IPS-NIHi7 (cell line): ENCODE data around the gene RCOR1.
"Not testable (repeated sequence)": the region's sequence is repeated elsewhere in the genome, so short reads cannot be mapped to it uniquely, and the experiment has no call there.

Experiments
- DNase-seq: peaks from one replicate; pipeline ENCODE4 v3.0.0; 2012; ENCODE audit warnings: mixed read lengths; ENCODE audit errors: extremely low spot score

Gene RCOR1

GRCh38 chr14:102571043-102571442, 21.4 kb upstream of the RCOR1 start:
- no peak for DNase-seq

DNA sequence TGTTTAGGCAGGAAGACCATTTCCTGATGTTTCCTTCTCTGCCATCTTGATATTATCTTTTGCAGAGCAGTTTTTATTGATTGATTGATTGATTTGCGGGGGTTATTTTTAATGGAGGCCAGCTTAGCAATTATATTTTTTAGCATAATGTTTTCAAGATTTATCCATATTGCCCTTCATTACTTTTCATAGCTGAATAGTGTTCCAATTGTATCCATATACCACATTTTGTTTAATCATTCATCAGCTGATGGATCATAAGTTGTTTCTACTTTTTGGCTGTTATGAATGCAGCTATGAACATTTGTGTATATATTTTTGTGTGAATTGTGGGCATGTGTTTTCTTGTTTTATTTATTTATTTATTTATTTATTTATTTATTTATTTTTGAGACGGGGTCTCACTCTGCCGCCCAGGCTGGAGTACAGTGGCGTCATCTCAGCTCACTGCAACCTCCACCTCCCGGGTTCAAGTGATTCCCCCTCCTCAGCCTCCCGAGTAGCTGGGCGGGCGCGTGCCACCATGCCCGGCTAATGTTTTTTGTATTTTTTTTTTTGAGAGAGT, 20.9 kb upstream of the RCOR1 start:
- DNase-seq, result no peak

- not testable (repeated sequence) for DNase-seq
Observed at GRCh38 chr14:102573161-102573560, 19.3 kb upstream of the RCOR1 start.

DNA sequence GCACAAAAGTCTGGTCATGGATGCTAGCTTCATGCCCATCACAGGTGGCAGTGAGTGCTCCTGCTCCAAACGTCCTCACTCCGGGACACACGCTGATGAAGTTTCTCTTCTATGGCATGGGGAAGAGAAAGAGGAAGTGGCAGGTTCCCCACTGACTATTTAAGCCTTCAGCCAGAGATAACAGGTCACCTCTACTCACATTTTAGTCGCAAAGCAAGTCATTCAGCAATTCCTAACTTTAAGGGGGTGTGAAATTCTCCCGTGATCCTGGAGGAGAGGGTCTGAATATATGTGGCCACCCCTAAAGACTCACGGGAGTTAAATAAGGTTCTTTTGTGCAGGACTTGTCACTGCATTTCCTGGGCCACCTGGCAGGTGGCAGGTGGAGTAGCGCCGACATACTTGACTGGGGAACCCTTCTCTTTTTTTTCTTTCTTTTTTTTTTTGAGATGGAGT, 18.8 kb upstream of the RCOR1 start:
- no peak for DNase-seq

GRCh38 chr14:102574281-102575159, 17.9 kb upstream of the RCOR1 start:
- peak; percentile 76 for DNase-seq

DNA sequence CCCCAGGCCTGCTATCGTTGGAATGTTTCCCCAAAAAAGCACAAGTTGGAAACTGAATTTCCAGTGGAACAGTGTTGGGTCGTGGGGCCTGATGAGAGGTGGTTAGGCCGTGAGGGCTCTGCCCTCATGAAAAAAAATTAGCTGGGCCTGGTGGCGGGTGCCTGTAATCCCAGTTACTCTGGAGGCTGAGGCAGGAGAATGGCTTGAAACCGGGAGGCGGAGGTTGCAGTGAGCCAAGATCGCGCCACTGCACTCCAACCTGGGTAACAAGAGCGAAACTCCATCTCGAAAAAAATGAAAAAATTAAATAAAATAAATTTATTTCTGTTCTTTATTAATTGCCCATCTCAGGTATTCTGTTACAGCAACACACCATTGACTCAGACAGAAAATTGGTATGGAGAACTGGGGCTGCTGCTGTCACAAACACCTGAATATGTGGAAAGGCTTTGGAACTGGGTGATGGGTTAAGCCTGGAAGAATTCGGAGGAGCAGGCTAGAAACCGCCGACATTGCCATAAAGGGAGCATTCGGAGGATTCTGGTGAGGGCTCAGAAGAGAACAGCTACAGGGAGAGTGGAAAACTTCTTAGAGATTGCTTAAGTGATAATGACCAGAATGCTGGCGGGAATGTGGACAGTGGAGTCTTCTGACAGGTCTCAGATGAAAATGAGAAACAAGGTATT, 17.1 kb upstream of the RCOR1 start:
- no peak for DNase-seq

DNA sequence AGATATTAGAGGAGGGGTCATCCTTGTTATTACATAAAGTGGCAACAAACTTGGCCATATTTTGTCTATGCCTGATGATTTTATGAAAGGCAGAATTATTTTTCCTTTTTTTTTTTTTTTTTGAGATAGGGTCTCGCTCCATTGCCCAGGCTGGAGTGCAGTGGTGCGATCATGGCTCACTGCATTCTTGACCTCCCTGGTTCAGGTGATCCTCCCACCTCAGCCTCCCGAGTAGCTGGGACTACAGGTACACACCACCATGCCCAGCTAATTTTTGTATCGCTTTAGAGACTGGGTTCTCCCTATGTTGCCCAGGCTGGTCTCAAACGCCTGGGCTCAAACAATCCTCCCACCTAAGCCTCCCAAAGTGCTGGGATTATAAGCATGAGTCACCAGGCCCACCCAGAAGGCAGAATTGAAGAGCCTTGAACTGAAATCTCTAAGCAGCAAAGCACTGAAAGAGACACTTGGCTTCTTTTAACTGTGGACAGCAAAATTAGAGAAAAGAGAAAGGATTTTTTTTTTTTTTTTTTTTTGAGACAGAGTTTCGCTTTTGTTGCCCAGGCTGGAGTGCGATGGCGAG, 16.5 kb upstream of the RCOR1 start:
- DNase-seq, result not testable (repeated sequence)

DNA sequence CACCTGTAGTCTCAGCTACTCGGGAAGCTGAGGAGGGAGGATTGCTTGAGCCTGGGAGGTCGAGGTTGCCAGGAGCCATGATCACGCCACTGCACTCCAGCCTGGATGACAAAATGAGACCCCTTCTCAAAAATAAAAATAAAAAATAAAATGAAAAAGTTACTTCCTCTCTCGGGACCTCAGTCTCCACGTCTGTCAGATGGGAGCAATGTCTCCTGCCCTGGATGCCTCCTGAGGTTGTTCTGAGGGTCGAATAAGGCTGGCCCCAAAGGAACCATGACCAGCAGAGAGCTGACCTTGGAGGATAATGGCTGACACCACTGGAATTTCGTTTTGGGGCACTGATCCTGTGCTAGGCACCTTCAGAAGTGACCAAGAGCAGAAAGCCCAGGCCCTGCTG, 13.6 kb upstream of the RCOR1 start:
- no peak for DNase-seq

- DNase-seq, result no peak
Observed at GRCh38 chr14:102579696-102580549, 12.5 kb upstream of the RCOR1 start.

GRCh38 chr14:102580550-102581110, 11.8 kb upstream of the RCOR1 start:
- DNase-seq, result no peak

- no peak for DNase-seq
Observed at GRCh38 chr14:102581193-102581592, 11.3 kb upstream of the RCOR1 start.

DNA sequence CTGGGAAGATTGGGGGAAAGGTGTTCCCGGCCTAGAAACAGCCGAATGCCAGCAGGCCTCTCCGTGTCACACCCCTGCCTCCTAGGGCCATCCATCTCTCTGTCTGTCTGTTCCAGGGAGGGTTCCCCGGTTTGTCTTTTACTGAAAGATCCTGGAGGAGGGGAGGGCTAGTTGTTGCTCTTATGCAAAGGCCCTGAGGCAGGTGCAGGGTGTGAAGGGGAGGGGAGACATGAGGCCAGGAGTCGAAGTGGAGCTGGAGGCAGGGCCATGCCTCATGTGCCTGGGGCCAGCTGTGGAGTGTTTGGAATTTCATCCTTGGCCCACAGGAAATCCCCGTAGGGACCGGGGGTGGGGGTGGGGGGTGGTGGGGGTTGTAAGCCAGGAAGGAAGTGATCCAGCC, 8.7 kb upstream of the RCOR1 start:
- DNase-seq, result no peak

GRCh38 chr14:102584871-102585869, 7.3 kb upstream of the RCOR1 start:
- DNase-seq, result peak; percentile 82

DNA sequence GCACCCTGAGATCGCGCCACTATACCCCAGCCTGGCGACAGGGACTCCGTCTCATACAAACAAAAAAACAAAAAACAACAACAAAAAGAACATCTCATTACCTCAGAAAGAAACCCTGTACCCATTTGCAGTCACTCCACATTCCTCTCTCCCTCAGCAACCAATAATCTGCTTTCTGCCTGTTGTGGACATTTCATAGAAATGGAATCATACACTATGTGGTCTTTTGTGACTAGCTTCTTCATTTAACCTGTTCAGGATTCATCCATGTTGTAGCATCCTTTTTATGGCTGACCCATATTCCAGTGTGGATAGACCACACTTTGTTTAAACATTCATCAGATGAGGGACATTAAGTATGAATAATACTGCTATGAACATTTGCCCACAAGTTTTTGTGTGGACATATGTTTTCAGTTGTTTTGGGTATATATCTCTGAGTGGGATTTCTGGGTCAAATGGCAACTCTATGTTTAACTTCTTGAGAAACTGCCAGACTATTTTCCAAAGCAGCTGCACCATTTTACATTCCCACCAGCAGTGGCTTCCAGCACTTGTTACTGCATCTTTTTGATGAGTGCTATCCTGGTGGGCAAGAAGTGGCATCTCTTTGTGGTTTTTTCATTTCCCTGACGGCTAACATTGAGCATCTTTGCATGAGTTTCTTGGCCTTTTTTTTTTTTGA, 5.9 kb upstream of the RCOR1 start:
- DNase-seq, result no peak

DNA sequence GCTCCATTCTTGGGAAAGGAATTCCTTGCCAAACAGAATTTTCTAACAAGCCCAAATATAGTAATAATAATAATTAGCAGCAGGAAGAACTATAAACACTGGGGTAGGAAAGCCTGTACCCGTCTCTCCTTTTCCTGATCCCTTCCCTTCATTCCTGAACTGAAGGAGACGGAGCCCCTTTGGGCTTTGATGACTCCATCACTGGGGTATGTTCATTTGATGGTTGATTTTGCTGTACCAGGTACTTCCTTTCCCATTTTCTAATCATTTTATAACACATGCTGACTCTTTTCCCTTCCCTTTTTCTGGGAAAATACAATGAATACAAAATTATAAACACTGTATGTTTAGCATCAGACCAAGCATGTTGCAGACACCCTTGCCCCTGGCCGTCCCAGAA, 3.6 kb upstream of the RCOR1 start:
- no peak for DNase-seq

DNA sequence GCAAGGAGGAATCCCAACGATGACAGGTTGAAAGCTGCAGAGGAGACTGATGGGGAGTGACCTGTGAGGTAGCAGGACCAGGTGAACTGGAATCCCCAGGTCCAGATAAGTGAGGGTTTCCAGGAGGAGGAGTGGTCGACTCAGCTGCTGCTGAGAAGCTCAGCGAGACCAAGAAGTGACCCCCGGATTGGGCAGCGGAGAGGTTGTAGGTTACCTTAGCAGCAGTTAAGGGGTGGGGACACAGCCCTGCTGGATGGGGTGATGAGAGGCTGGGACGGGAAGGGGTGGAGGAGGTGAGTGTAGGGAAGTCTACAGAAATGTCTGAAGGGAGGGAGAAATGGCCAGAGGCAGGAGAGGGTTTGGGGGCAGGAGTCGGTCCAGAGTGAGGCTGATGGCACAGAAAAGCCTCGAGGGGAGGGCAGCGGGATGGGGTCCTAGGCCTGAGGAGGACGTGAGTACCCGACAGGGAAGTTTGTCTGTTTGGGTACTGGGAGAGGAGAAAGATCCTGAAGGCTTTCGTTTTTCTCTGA, 2.6 kb upstream of the RCOR1 start:
- DNase-seq, result no peak

DNA sequence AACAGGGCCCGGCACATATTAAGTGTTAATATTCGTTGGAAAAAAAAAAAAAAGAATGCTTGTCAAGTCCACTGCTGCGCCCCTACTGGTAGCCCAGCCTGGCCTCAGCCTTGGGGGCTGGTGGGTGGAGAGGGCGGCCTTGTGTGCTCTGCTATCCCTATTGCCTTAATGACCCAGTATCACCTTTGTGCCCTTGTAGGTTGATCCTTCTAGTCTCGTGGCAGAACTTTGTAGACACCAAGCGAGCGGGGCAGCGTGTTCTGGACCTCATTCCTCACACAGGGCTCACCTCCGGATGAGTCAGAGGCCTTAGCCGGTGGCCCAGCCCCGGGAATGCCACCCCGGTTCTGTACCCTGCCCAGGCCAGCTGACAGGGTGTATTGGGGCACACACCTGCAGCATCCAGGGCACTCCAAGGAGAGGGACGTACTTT, 1.8 kb upstream of the RCOR1 start:
- no peak for DNase-seq

DNA sequence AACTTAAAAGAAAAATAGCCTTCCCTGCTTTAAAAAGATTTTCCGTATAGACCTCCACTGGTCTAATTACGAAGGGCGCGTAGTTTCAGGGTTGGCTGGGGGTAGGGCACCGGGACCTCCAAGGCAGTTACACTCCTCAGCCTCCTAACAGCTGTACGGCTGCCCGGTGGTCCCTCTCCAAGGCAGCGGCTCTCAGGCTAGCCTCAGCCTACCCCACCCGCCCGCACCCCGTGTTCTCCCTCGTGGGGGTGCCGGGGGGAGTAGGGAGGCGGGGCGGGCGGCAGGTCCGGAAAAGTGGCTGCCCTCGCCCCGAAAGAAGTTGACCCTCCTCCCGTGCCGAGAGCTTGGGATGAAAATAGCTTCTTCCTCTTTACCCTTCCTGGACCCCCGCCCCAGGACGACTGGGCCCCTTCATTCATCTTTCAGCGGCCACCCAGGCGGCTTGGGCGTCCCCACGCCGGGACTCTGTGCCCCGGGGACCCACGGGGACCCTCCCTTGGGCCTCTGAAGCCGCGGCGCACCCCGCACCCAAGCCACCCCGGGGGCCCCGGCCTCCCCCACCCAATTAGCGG, 991 bp upstream of the RCOR1 start:
- DNase-seq, result no peak

- no peak for DNase-seq
Observed at GRCh38 chr14:102592763-102593060, 263 bp downstream of the RCOR1 start.
